ENCODE results near the gene MZT1. TPM values are rescaled to one million over a fixed set of nuclear protein-coding genes. Genes with fewer than 3 reads are reported as not detected.

MZT1 gene
- total RNA-seq = 10 to 100 TPM; 26.3 to 30.6 TPM
- 7.8 TPM for polyA plus RNA-seq

GRCh38 chr13:72727417-72728289 is at the start of gene MZT1, which contains the start of gene BORA:
Gene MZT1, minus strand, starts transcription at chr13:72727629. Its CDS starts 27 bp downstream, at chr13:72727602.
Gene BORA, plus strand, starts transcription at chr13:72727923. Its CDS starts 1,018 bp downstream, at chr13:72728941.
- ChIA-PET POLR2A (interaction anchor here (0.6 to 1.1 kb wide), 3 partner anchors 52 to 975 kb away, joined by 3 to 13 read pairs (median 4); partner anchors contain the start of gene DIS3), CTCF (interaction anchor here (0.8 to 1.0 kb wide), 2 partner anchors 17 to 53 kb away, joined by 3 read pairs; no protein-coding TSS in a partner anchor)
- H3K4me1 Mint-ChIP-seq = peaks cover 48 to 77% (median 68%) of the 10 kb centered on the region in 3 donors
- Histone ChIP-seq H3K27ac (ENCODE audit: low read depth, low read length) (peak within 1 kb of the TSS; percentile 80), H3K4me1 (ENCODE audit: insufficient read depth, low read length) (peaks cover 24% of the 10 kb centered on the region), H3K9me3 (ENCODE audit: low read length) (no peaks in the 10 kb centered on the region), H3K4me3 (ENCODE audit: low read length) (peak within 1 kb of the TSS; percentile 83), H3K36me3 (ENCODE audit: insufficient read depth, low read length) (no peaks in the 10 kb centered on the region), H3K27me3 (ENCODE audit: insufficient read depth, low read length, poor library complexity, severe bottlenecking) (no peaks in the 10 kb centered on the region)
- peaks cover 0 to 42% (median 11%) of the 10 kb centered on the region in 3 donors for H3K36me3 Mint-ChIP-seq
- peak within 1 kb of the TSS; percentile 78 to 94 (median 88) for H3K27ac Mint-ChIP-seq
- H3K27me3 Mint-ChIP-seq = peaks cover 0 to 2% of the 10 kb centered on the region in 2 donors
- H3K4me3 Mint-ChIP-seq = peak within 1 kb of the TSS; percentile 91 to 97 (median 94)
- no peaks in the 10 kb centered on the region for H3K9me3 Mint-ChIP-seq
- peak; percentile 89 to 96 (median 94) for DNase-seq

GRCh38 chr13:72774019-72774418 is 46.6 kb upstream of the MZT1 start:
- H3K4me3 ChIP-seq (ENCODE audit: low read length) = no peak overlapping the region
- peaks cover 71% of the 10 kb centered on the region for H3K36me3 ChIP-seq (ENCODE audit: insufficient read depth, low read length)
- Mint-ChIP-seq H3K27me3 (no peaks in the 10 kb centered on the region), H3K4me3 (no peak overlapping the region), H3K36me3 (peaks cover 8 to 84% (median 21%) of the 10 kb centered on the region in 3 donors), H3K27ac (no peak overlapping the region), H3K9me3 (no peaks in the 10 kb centered on the region), H3K4me1 (peaks cover 17 to 33% (median 31%) of the 10 kb centered on the region in 3 donors)
- H3K9me3 ChIP-seq (ENCODE audit: low read length) = no peaks in the 10 kb centered on the region
- POLR2A ChIA-PET = no interaction called here
- peaks cover 8% of the 10 kb centered on the region for H3K4me1 ChIP-seq (ENCODE audit: insufficient read depth, low read length)
- H3K27me3 ChIP-seq (ENCODE audit: insufficient read depth, low read length, poor library complexity, severe bottlenecking) = no peaks in the 10 kb centered on the region
- H3K27ac ChIP-seq (ENCODE audit: low read depth, low read length) = no peak overlapping the region
- CTCF ChIA-PET = no interaction called here
- DNase-seq = no peak

GRCh38 chr13:72763411-72763810 is 36.0 kb upstream of the MZT1 start:
- no peak overlapping the region for H3K27ac Mint-ChIP-seq
- peaks cover 0 to 12% (median 0%) of the 10 kb centered on the region in 3 donors for H3K4me1 Mint-ChIP-seq
- H3K27me3 ChIP-seq (ENCODE audit: insufficient read depth, low read length, poor library complexity, severe bottlenecking) = no peaks in the 10 kb centered on the region
- H3K9me3 ChIP-seq (ENCODE audit: low read length) = no peaks in the 10 kb centered on the region
- ChIA-PET CTCF (no interaction called here), POLR2A (no interaction called here)
- no peak overlapping the region for H3K4me3 ChIP-seq (ENCODE audit: low read length)
- DNase-seq = no peak
- H3K36me3 Mint-ChIP-seq = peaks cover 15 to 91% (median 33%) of the 10 kb centered on the region in 3 donors
- no peaks in the 10 kb centered on the region for H3K9me3 Mint-ChIP-seq
- H3K27ac ChIP-seq (ENCODE audit: low read depth, low read length) = no peak overlapping the region
- H3K36me3 ChIP-seq (ENCODE audit: insufficient read depth, low read length) = peaks cover 80% of the 10 kb centered on the region
- H3K27me3 Mint-ChIP-seq = no peaks in the 10 kb centered on the region
- no peak overlapping the region for H3K4me3 Mint-ChIP-seq
- no peaks in the 10 kb centered on the region for H3K4me1 ChIP-seq (ENCODE audit: insufficient read depth, low read length)

GRCh38 chr13:72760189-72760588 is 32.8 kb upstream of the MZT1 start:
- POLR2A ChIA-PET = no interaction called here

GRCh38 chr13:72757792-72758535 is 30.5 kb upstream of the MZT1 start:
- POLR2A ChIA-PET = interaction anchor here (0.6 kb wide), 1 partner anchor 956 kb away, joined by 3 read pairs; no protein-coding TSS in a partner anchor
- H3K36me3 ChIP-seq (ENCODE audit: insufficient read depth, low read length) = peaks cover 38% of the 10 kb centered on the region

More at GRCh38 chr13:72760189-72760588, 32.8 kb upstream of the MZT1 start:
- Mint-ChIP-seq H3K4me1 (peaks cover 2 to 4% (median 3%) of the 10 kb centered on the region in 3 donors), H3K4me3 (no peak overlapping the region), H3K27me3 (no peaks in the 10 kb centered on the region), H3K9me3 (no peaks in the 10 kb centered on the region), H3K27ac (no peak overlapping the region), H3K36me3 (peaks cover 9 to 86% (median 28%) of the 10 kb centered on the region in 3 donors)
- Histone ChIP-seq H3K4me3 (ENCODE audit: low read length) (no peak overlapping the region), H3K9me3 (ENCODE audit: low read length) (no peaks in the 10 kb centered on the region), H3K36me3 (ENCODE audit: insufficient read depth, low read length) (peaks cover 51% of the 10 kb centered on the region), H3K27ac (ENCODE audit: low read depth, low read length) (no peak overlapping the region), H3K4me1 (ENCODE audit: insufficient read depth, low read length) (no peaks in the 10 kb centered on the region), H3K27me3 (ENCODE audit: insufficient read depth, low read length, poor library complexity, severe bottlenecking) (no peaks in the 10 kb centered on the region)
- CTCF ChIA-PET = no interaction called here
- no peak for DNase-seq

GRCh38 chr13:72754111-72754510 is 26.7 kb upstream of the MZT1 start:
- no peak overlapping the region for H3K4me3 Mint-ChIP-seq
- Histone ChIP-seq H3K4me1 (ENCODE audit: insufficient read depth, low read length) (no peaks in the 10 kb centered on the region), H3K4me3 (ENCODE audit: low read length) (no peak overlapping the region), H3K27me3 (ENCODE audit: insufficient read depth, low read length, poor library complexity, severe bottlenecking) (no peaks in the 10 kb centered on the region), H3K36me3 (ENCODE audit: insufficient read depth, low read length) (peaks cover 7% of the 10 kb centered on the region), H3K9me3 (ENCODE audit: low read length) (no peaks in the 10 kb centered on the region), H3K27ac (ENCODE audit: low read depth, low read length) (no peak overlapping the region)
- peak overlapping the region in 1 of 8 donors; percentile 32 for H3K27ac Mint-ChIP-seq
- no peaks in the 10 kb centered on the region for H3K9me3 Mint-ChIP-seq
- no peak for DNase-seq
- ChIA-PET CTCF (no interaction called here), POLR2A (no interaction called here)
- peaks cover 12 to 28% (median 28%) of the 10 kb centered on the region in 3 donors for H3K4me1 Mint-ChIP-seq
- peaks cover 17 to 80% (median 21%) of the 10 kb centered on the region in 3 donors for H3K36me3 Mint-ChIP-seq
- H3K27me3 Mint-ChIP-seq = no peaks in the 10 kb centered on the region

More at GRCh38 chr13:72757792-72758535, 30.5 kb upstream of the MZT1 start:
- Histone ChIP-seq H3K9me3 (ENCODE audit: low read length) (no peaks in the 10 kb centered on the region), H3K27me3 (ENCODE audit: insufficient read depth, low read length, poor library complexity, severe bottlenecking) (no peaks in the 10 kb centered on the region), H3K4me1 (ENCODE audit: insufficient read depth, low read length) (no peaks in the 10 kb centered on the region), H3K27ac (ENCODE audit: low read depth, low read length) (no peak overlapping the region), H3K4me3 (ENCODE audit: low read length) (no peak overlapping the region)
- H3K27me3 Mint-ChIP-seq = no peaks in the 10 kb centered on the region
- H3K4me1 Mint-ChIP-seq = peaks cover 3 to 7% (median 4%) of the 10 kb centered on the region in 3 donors
- peaks cover 6 to 82% (median 21%) of the 10 kb centered on the region in 3 donors for H3K36me3 Mint-ChIP-seq
- CTCF ChIA-PET = no interaction called here
- no peak overlapping the region for H3K27ac Mint-ChIP-seq
- no peak for DNase-seq
- H3K9me3 Mint-ChIP-seq = no peaks in the 10 kb centered on the region
- no peak overlapping the region for H3K4me3 Mint-ChIP-seq

- H3K4me3 Mint-ChIP-seq = no peak overlapping the region
- H3K36me3 Mint-ChIP-seq = peaks cover 21 to 82% (median 25%) of the 10 kb centered on the region in 3 donors
- peak overlapping the region in 2 of 8 donors; percentile 7 to 17 for H3K27ac Mint-ChIP-seq
- no peaks in the 10 kb centered on the region for H3K9me3 ChIP-seq (ENCODE audit: low read length)
- H3K4me1 ChIP-seq (ENCODE audit: insufficient read depth, low read length) = no peaks in the 10 kb centered on the region
- peaks cover 5% of the 10 kb centered on the region for H3K36me3 ChIP-seq (ENCODE audit: insufficient read depth, low read length)
- H3K27me3 ChIP-seq (ENCODE audit: insufficient read depth, low read length, poor library complexity, severe bottlenecking) = no peaks in the 10 kb centered on the region
- no peak for DNase-seq
- no peak overlapping the region for H3K4me3 ChIP-seq (ENCODE audit: low read length)
- no peaks in the 10 kb centered on the region for H3K9me3 Mint-ChIP-seq
- CTCF ChIA-PET = no interaction called here
- no peak overlapping the region for H3K27ac ChIP-seq (ENCODE audit: low read depth, low read length)
- peaks cover 14 to 46% (median 40%) of the 10 kb centered on the region in 3 donors for H3K4me1 Mint-ChIP-seq
- no peaks in the 10 kb centered on the region for H3K27me3 Mint-ChIP-seq
- POLR2A ChIA-PET = interaction anchor here (0.5 kb wide), 1 partner anchor 14 kb away, joined by 3 read pairs; no protein-coding TSS in a partner anchor
Measured at GRCh38 chr13:72751220-72751619, 23.8 kb upstream of the MZT1 start.

Measured in CD8-positive, alpha-beta memory T cell (primary cell).